Trophoblast cell (in vitro differentiated cells and primary cell): ENCODE results near the gene RAB1B.

Source experiments
- DNase-seq, 2 donors: peaks; one replicate each; pipeline ENCODE4 v3.0.0-alpha.2; 2016
- H2AFZ ChIP-seq: 2 replicates; pipeline ENCODE4 v1.6.1; 2013; ENCODE audit warnings: low read length, moderate library complexity, mild to moderate bottlenecking; ENCODE audit not compliant: insufficient read depth, poor library complexity
- H2AK5ac ChIP-seq: 2 replicates; pipeline ENCODE4 v1.6.1; 2013; ENCODE audit warnings: mild to moderate bottlenecking, low read length
- H2BK120ac ChIP-seq: 2 replicates; pipeline ENCODE4 v1.6.1; 2013; ENCODE audit warnings: low read length, mild to moderate bottlenecking, moderate library complexity; ENCODE audit not compliant: insufficient read depth, poor library complexity
- H2BK12ac ChIP-seq: 2 replicates; pipeline ENCODE4 v1.6.1; 2013; ENCODE audit warnings: mild to moderate bottlenecking, low read length, moderate library complexity
- H2BK5ac ChIP-seq: 2 replicates; pipeline ENCODE4 v1.6.1; 2013; ENCODE audit warnings: low read length, low read depth, moderate library complexity, mild to moderate bottlenecking; ENCODE audit not compliant: poor library complexity
- H3K14ac ChIP-seq: 2 replicates; pipeline ENCODE4 v1.6.1; 2013; ENCODE audit warnings: mild to moderate bottlenecking, low read length
- H3K18ac ChIP-seq: 2 replicates; pipeline ENCODE4 v1.6.1; 2013; ENCODE audit warnings: mild to moderate bottlenecking, low read length
- H3K23ac ChIP-seq: 2 replicates; pipeline ENCODE4 v1.6.1; 2013; ENCODE audit warnings: low read length
- H3K27ac ChIP-seq: 2 replicates; pipeline ENCODE4 v1.5.1; 2013; ENCODE audit warnings: low read depth, mild to moderate bottlenecking, inconsistent platforms, low read length, moderate library complexity
- H3K27me3 ChIP-seq: 2 replicates; pipeline ENCODE4 v1.6.1; 2013; ENCODE audit warnings: inconsistent platforms, mild to moderate bottlenecking, low read length, moderate library complexity; ENCODE audit not compliant: insufficient read depth
- H3K36me3 ChIP-seq, 2 experiments: 1 replicate in 1 of 2; 2 replicates in 1 of 2; pipeline ENCODE4 v1.6.1; 2013; ENCODE audit warnings: low read length in 2 of 2, mild to moderate bottlenecking in 2 of 2, moderate library complexity in 1 of 2; ENCODE audit not compliant: insufficient read depth in 2 of 2, control insufficient read depth in 1 of 2
- H3K4ac ChIP-seq: 2 replicates; pipeline ENCODE4 v1.6.1; 2013; ENCODE audit warnings: low read depth, mild to moderate bottlenecking, low read length, moderate library complexity
- H3K4me1 ChIP-seq, 2 experiments: 1 replicate in 1 of 2; 2 replicates in 1 of 2; pipeline ENCODE4 v1.6.1; 2013; ENCODE audit warnings: low read length in 2 of 2, mild to moderate bottlenecking in 2 of 2, moderate library complexity in 1 of 2; ENCODE audit not compliant: insufficient read depth in 2 of 2, control insufficient read depth in 1 of 2
- H3K4me2 ChIP-seq: 2 replicates; pipeline ENCODE4 v1.6.1; 2013; ENCODE audit warnings: inconsistent platforms, mild to moderate bottlenecking, low read length, moderate library complexity
- H3K4me3 ChIP-seq: 2 replicates; pipeline ENCODE4 v1.5.1; 2013; ENCODE audit warnings: mild to moderate bottlenecking, low read depth, low read length, inconsistent platforms
- H3K79me1 ChIP-seq: one replicate; pipeline ENCODE4 v1.6.1; 2013; ENCODE audit warnings: low read length
- H3K79me2 ChIP-seq: 2 replicates; pipeline ENCODE4 v1.6.1; 2013; ENCODE audit warnings: low read length, mild to moderate bottlenecking; ENCODE audit not compliant: control insufficient read depth, insufficient read depth, poor library complexity
- H3K9ac ChIP-seq: 2 replicates; pipeline ENCODE4 v1.6.1; 2013; ENCODE audit warnings: mild to moderate bottlenecking, low read length
- H3K9me3 ChIP-seq: 2 replicates; pipeline ENCODE4 v1.6.1; 2013; ENCODE audit warnings: low read depth, mild to moderate bottlenecking, control low read depth, inconsistent platforms, low read length; ENCODE audit not compliant: insufficient read depth
- H4K12ac ChIP-seq: 2 replicates; pipeline ENCODE4 v1.6.1; 2013; ENCODE audit warnings: low read depth, mild to moderate bottlenecking, low read length, moderate library complexity
- H4K8ac ChIP-seq: 2 replicates; pipeline ENCODE4 v1.6.1; 2013; ENCODE audit warnings: low read depth, mild to moderate bottlenecking, low read length, moderate library complexity
- H4K91ac ChIP-seq: one replicate; pipeline ENCODE4 v1.6.1; 2013; ENCODE audit warnings: low read depth, mild to moderate bottlenecking, low read length, moderate library complexity
- WGBS: extraction: QIAGEN DNeasy Blood & Tissue Kit; methylation state at CpG from one replicate; pipeline ENCODE4 v1.1.7; 2013; ENCODE audit warnings: missing lambda C conversion rate; ENCODE audit not compliant: insufficient read length, insufficient coverage; ENCODE audit errors: extremely low coverage; 5-methylcytosine and 5-hydroxymethylcytosine counted together

Gene RAB1B

GRCh38 chr11:66239511-66239910 is 28.9 kb upstream of the RAB1B start:
- no peak overlapping the region for H3K23ac ChIP-seq
- H3K27ac ChIP-seq: no peak overlapping the region
- no peak overlapping the region for H3K18ac ChIP-seq
- no peak overlapping the region for H3K4me2 ChIP-seq
- no peak overlapping the region for H3K9ac ChIP-seq
- DNase-seq: no peak
- no peak overlapping the region for H3K4me3 ChIP-seq
- H3K4me1 ChIP-seq: no peaks in the 10 kb centered on the region
- no peak overlapping the region for H3K14ac ChIP-seq
- peaks cover 2% of the 10 kb centered on the region for H3K9me3 ChIP-seq
- no peaks in the 10 kb centered on the region for H3K27me3 ChIP-seq
- H4K12ac ChIP-seq: no peak overlapping the region
- H4K91ac ChIP-seq: no peak overlapping the region
- WGBS: no CpG with 5 or more reads among the region's 3 CpGs
- H2BK12ac ChIP-seq: no peak overlapping the region
- no peaks in the 10 kb centered on the region for H3K79me2 ChIP-seq
- no peak overlapping the region for H2AFZ ChIP-seq
- no peak overlapping the region for H2BK5ac ChIP-seq
- no peak overlapping the region for H2AK5ac ChIP-seq
- no peak overlapping the region for H2BK120ac ChIP-seq
- H3K4ac ChIP-seq: no peak overlapping the region
- no peak overlapping the region for H4K8ac ChIP-seq
- no peaks in the 10 kb centered on the region for H3K79me1 ChIP-seq
- H3K36me3 ChIP-seq: peaks cover 71 to 89% of the 10 kb centered on the region in 2 experiments

- H3K4me2 ChIP-seq: no peak overlapping the region
- no CpG with 5 or more reads among the region's 25 CpGs for WGBS
- H3K14ac ChIP-seq: no peak overlapping the region
- H2AFZ ChIP-seq: no peak overlapping the region
- H3K23ac ChIP-seq: no peak overlapping the region
- H3K79me1 ChIP-seq: no peaks in the 10 kb centered on the region
- peak overlapping the region; percentile 53 for H3K9ac ChIP-seq
- H3K9me3 ChIP-seq: peaks cover 2% of the 10 kb centered on the region
- H4K91ac ChIP-seq: no peak overlapping the region
- no peak overlapping the region for H2BK12ac ChIP-seq
- H3K27ac ChIP-seq: no peak overlapping the region
- H2AK5ac ChIP-seq: no peak overlapping the region
- no peaks in the 10 kb centered on the region for H3K4me1 ChIP-seq
- DNase-seq: no peak
- no peak overlapping the region for H2BK120ac ChIP-seq
- no peak overlapping the region for H3K4me3 ChIP-seq
- H3K27me3 ChIP-seq: no peaks in the 10 kb centered on the region
- H4K8ac ChIP-seq: no peak overlapping the region
- H3K4ac ChIP-seq: no peak overlapping the region
- H4K12ac ChIP-seq: no peak overlapping the region
- H3K79me2 ChIP-seq: no peaks in the 10 kb centered on the region
- H3K18ac ChIP-seq: no peak overlapping the region
- H3K36me3 ChIP-seq: peaks cover 70 to 89% of the 10 kb centered on the region in 2 experiments
- no peak overlapping the region for H2BK5ac ChIP-seq
Observed at GRCh38 chr11:66239998-66240780, 28.2 kb upstream of the RAB1B start.

GRCh38 chr11:66240781-66241136 is 27.7 kb upstream of the RAB1B start:
- no peak overlapping the region for H3K9ac ChIP-seq
- no peak overlapping the region for H4K8ac ChIP-seq
- H3K79me1 ChIP-seq: no peaks in the 10 kb centered on the region
- no peak overlapping the region for H2BK120ac ChIP-seq
- no peak overlapping the region for H2AK5ac ChIP-seq
- no peak overlapping the region for H4K12ac ChIP-seq
- H3K18ac ChIP-seq: no peak overlapping the region
- no CpG with 5 or more reads among the region's 9 CpGs for WGBS
- H3K4ac ChIP-seq: no peak overlapping the region
- no peak for DNase-seq
- peaks cover 65 to 84% of the 10 kb centered on the region in 2 experiments for H3K36me3 ChIP-seq
- no peak overlapping the region for H3K14ac ChIP-seq
- no peak overlapping the region for H3K4me2 ChIP-seq
- H3K9me3 ChIP-seq: peaks cover 2% of the 10 kb centered on the region
- H2AFZ ChIP-seq: no peak overlapping the region
- H3K27ac ChIP-seq: no peak overlapping the region
- H3K23ac ChIP-seq: no peak overlapping the region
- H4K91ac ChIP-seq: no peak overlapping the region
- H3K4me3 ChIP-seq: no peak overlapping the region
- H3K79me2 ChIP-seq: no peaks in the 10 kb centered on the region
- H3K4me1 ChIP-seq: no peaks in the 10 kb centered on the region
- no peaks in the 10 kb centered on the region for H3K27me3 ChIP-seq
- H2BK5ac ChIP-seq: no peak overlapping the region
- H2BK12ac ChIP-seq: no peak overlapping the region

- peak overlapping the region; percentile 4 for H3K4me3 ChIP-seq
Observed at GRCh38 chr11:66242095-66242765, 26.2 kb upstream of the RAB1B start.

More at GRCh38 chr11:66242095-66242765, 26.2 kb upstream of the RAB1B start:
- H3K4ac ChIP-seq: no peak overlapping the region
- no peak overlapping the region for H2AK5ac ChIP-seq
- DNase-seq: no peak
- no peak overlapping the region for H3K9ac ChIP-seq
- H3K36me3 ChIP-seq: peaks cover 58 to 82% of the 10 kb centered on the region in 2 experiments
- H3K4me1 ChIP-seq: no peaks in the 10 kb centered on the region
- WGBS: no CpG with 5 or more reads among the region's 14 CpGs
- no peak overlapping the region for H3K18ac ChIP-seq
- no peak overlapping the region for H4K12ac ChIP-seq
- H2BK120ac ChIP-seq: no peak overlapping the region
- no peaks in the 10 kb centered on the region for H3K79me2 ChIP-seq
- no peak overlapping the region for H4K8ac ChIP-seq
- H4K91ac ChIP-seq: no peak overlapping the region
- no peak overlapping the region for H3K27ac ChIP-seq
- no peak overlapping the region for H3K23ac ChIP-seq
- no peak overlapping the region for H2BK12ac ChIP-seq
- H3K27me3 ChIP-seq: no peaks in the 10 kb centered on the region
- no peak overlapping the region for H3K14ac ChIP-seq
- no peaks in the 10 kb centered on the region for H3K79me1 ChIP-seq
- H3K9me3 ChIP-seq: peaks cover 2% of the 10 kb centered on the region
- no peak overlapping the region for H2BK5ac ChIP-seq
- H3K4me2 ChIP-seq: no peak overlapping the region
- H2AFZ ChIP-seq: no peak overlapping the region
